GM12878 (cell line): ENCODE measurements around the gene C19orf18. TPM values are rescaled to one million over a fixed set of nuclear protein-coding genes. Genes with fewer than 3 reads are reported as not detected.

ENCODE experiments used
- ATAC-seq: fragments of 200-7000 bp; cut with Tn5 transposase; 3 replicates; pipeline ENCODE4 v1.9.1; 2020; ENCODE audit warnings: mild to moderate bottlenecking, moderate library complexity
- BruUV-seq: library from RNA; stranded (reverse); fragments of 400-500 nt; replicated peaks from 2 replicates; lab custom pipeline; 2021; lab: Mats Ljungman, UMichigan
- CTCF ChIA-PET: fragments of 300-600 bp; sonication (Branson Sonifier 250); formaldehyde crosslinking; extraction: SDS; loops from one replicate; lab custom pipeline; 2021; ENCODE audit warnings: inconsistent platforms; lab: Yijun Ruan, JAX
- POLR2A ChIA-PET: fragments of 350-600 bp; formaldehyde crosslinking; extraction: SDS; loops from one replicate; lab custom pipeline; 2021; ENCODE audit warnings: inconsistent platforms; lab: Charles Lee
- RAD21 ChIA-PET: fragments of 300-600 bp; sonication (Branson Sonifier 250); formaldehyde crosslinking; loops from one replicate; lab custom pipeline; 2023; ENCODE audit warnings: antibody characterized with exemption; ENCODE audit not compliant: unreplicated experiment; lab: Charles Lee
- SMC1A ChIA-PET: fragments of 300-600 bp; sonication (Branson Sonifier 250); formaldehyde crosslinking; loops from one replicate; lab custom pipeline; 2023; ENCODE audit not compliant: unreplicated experiment, uncharacterized antibody; lab: Charles Lee
- DNase-seq: peaks from one replicate; pipeline ENCODE4 v3.0.0-alpha.2; 2011; ENCODE audit warnings: low read depth, low spot score
- FAIRE-seq: peaks from 3 replicates; lab custom pipeline; 2011; peaks lifted over from hg19 to GRCh38; lab: Jason Lieb, UNC
- H2AFZ ChIP-seq: 2 replicates; pipeline ENCODE4 v1.6.0; 2011; ENCODE audit warnings: low read depth, low read length, control low read depth; ENCODE audit not compliant: control insufficient read depth
- H3K27ac ChIP-seq: 2 replicates; pipeline ENCODE4 v1.5.1; 2011; ENCODE audit warnings: control low read depth; ENCODE audit not compliant: control insufficient read depth, insufficient read depth
- H3K27me3 ChIP-seq, 2 experiments: replicated peaks in 1 of 2; 2 replicates each; pipeline versions ENCODE4 v1.6.0 to v1.6.1; 2011; ENCODE audit warnings: low read length in 1 of 2; ENCODE audit not compliant: control insufficient read depth in 2 of 2, insufficient read depth in 2 of 2
- H3K36me3 ChIP-seq, 2 experiments: 2 replicates each; pipeline ENCODE4 v1.5.1; 2011; ENCODE audit warnings: low read length in 1 of 2; ENCODE audit not compliant: control insufficient read depth in 2 of 2, insufficient read depth in 2 of 2
- H3K4me1 ChIP-seq: 2 replicates; pipeline ENCODE4 v1.6.1; 2011; ENCODE audit warnings: mild to moderate bottlenecking, low read length, moderate library complexity, mixed read lengths; ENCODE audit not compliant: control insufficient read depth, insufficient read depth
- H3K4me2 ChIP-seq: 2 replicates; pipeline ENCODE4 v1.6.0; 2011; ENCODE audit warnings: control low read depth; ENCODE audit not compliant: control insufficient read depth, insufficient read depth
- H3K4me3 ChIP-seq: fragments of 200-600 bp; sonication (generic); 2 replicates; pipeline ENCODE4 v1.5.1; 2016
- H3K79me2 ChIP-seq: 2 replicates; pipeline ENCODE4 v1.6.0; 2011; ENCODE audit warnings: low read length; ENCODE audit not compliant: control insufficient read depth, insufficient read depth
- H3K9ac ChIP-seq: 2 replicates; pipeline ENCODE4 v1.8.0; 2011; ENCODE audit warnings: low read length, control low read depth, mixed read lengths; ENCODE audit not compliant: control insufficient read depth, insufficient read depth
- H3K9me3 ChIP-seq: replicated peaks from 3 replicates; pipeline ENCODE4 v1.5.1; 2011; ENCODE audit warnings: mild to moderate bottlenecking, low read length; ENCODE audit not compliant: control insufficient read depth, insufficient read depth
- H4K20me1 ChIP-seq: 2 replicates; pipeline ENCODE4 v1.6.0; 2011; ENCODE audit not compliant: control insufficient read depth, insufficient read depth
- ESRRA ChIP-seq: IDR thresholded peaks from 2 replicates; pipeline ENCODE4 v1.6.1; 2012; ENCODE audit warnings: mild to moderate bottlenecking, low read length, improper control_type of control experiment
- WGBS: methylation state at CpG from one replicate; pipeline ENCODE4 v1.1.6; 2016; ENCODE audit warnings: low lambda C conversion rate; ENCODE audit not compliant: insufficient replicate concordance, insufficient coverage; ENCODE audit errors: missing lambda C conversion rate; 5-methylcytosine and 5-hydroxymethylcytosine counted together
- in situ Hi-C: fragments of 300-500 bp; cut with MboI; formaldehyde crosslinking; loops from 9 replicates; pipeline ENCODE4 v1.14.3; 2018; ENCODE audit warnings: mixed read lengths
- intact Hi-C: fragments of 100-400 bp; cut with micrococcal nuclease; formaldehyde crosslinking; loops from one replicate; pipeline ENCODE4 v1.14.2; 2022; ENCODE audit not compliant: unreplicated experiment
- polyA plus RNA-seq, 11 experiments: library from polyadenylated mRNA; depleted of rRNA in 4 of 11; unstranded in 6 of 11; stranded (reverse) in 5 of 11; fragments of >200 nt; fragmentation: Nextera tagmentation in 4 of 11; fragmentation: Illumina TruSeq in 1 of 11; extraction: Ambion mirVana in 4 of 11; extraction: Trizol in 1 of 11; gene quantifications; 1 replicate in 1 of 11; 2 replicates in 10 of 11; pipeline versions ENCODE4 v1.2.1 to v1.2.3, GENCODE V29; 2011 to 2016; ENCODE audit warnings: inconsistent platforms in 2 of 11, missing spikeins in 2 of 11, low read depth in 1 of 11
- total RNA-seq, 4 experiments: library from RNA; depleted of rRNA in 3 of 4; stranded (reverse); fragments of >200 nt in 3 of 4; fragmentation: Illumina TruSeq in 1 of 4; extraction: Trizol in 1 of 4; gene quantifications; 2 replicates each; pipeline versions ENCODE4 v1.2.1 to v1.2.3, GENCODE V29; 2013 to 2021
- TF ChIP-seq, protein P1 (sequence below): IDR thresholded peaks from 2 replicates; pipeline ENCODE4 v1.6.1; 2011; ENCODE audit warnings: mild to moderate bottlenecking, low read depth, low read length, moderate library complexity; ENCODE audit not compliant: insufficient replicate concordance

C19orf18 gene
- total and polyA plus RNA-seq, 10 of the 15 experiments (the other 5 are each of a cell fraction or from before 2014, with no cell fraction given), result 0.12 to 0.29 (median 0.21) TPM; not detected in 7

DNA sequence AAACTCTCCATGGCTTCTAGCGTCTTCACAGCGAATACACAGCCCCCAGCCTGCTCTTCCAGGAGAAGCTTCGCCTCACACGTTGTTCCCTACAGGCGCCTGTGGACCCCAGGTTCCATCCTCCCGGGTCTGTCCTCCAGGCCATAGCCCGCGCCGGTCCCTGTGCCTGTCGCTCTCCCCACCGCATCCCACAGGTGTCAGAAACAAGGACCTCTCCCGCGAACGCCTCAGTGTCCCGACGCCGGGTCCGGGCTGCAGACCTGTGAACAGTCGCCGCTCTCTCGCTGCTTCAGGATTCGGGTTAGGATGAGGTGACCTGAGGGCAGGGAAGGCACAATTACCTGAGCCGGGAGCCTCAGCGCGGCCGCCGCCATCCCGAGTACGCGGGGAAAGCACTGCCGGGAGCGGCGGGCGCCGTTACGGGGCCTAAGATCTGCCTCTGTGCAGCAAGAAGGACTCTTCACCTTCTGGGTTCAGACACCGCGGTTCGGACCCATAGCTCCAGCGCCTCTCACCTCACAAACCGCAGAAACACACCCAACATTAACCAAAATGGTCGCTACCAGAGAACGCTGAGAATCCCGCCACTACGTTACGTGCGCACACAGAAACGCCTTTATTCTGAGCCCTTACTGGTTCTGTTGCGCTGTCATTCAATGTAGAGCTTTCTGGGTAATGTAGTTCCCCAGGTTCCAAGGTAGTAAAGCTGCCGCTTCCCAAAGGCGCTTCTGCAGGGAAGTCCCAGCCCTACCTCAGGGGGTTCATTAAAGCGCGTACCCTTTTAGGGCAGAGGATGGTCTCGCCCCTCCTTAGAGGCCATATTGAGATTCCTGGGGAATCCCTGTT, 39.3 kb downstream of the C19orf18 start, which contains the start of gene ZNF418 (continued):
- TF ChIP-seq, protein P1, sequence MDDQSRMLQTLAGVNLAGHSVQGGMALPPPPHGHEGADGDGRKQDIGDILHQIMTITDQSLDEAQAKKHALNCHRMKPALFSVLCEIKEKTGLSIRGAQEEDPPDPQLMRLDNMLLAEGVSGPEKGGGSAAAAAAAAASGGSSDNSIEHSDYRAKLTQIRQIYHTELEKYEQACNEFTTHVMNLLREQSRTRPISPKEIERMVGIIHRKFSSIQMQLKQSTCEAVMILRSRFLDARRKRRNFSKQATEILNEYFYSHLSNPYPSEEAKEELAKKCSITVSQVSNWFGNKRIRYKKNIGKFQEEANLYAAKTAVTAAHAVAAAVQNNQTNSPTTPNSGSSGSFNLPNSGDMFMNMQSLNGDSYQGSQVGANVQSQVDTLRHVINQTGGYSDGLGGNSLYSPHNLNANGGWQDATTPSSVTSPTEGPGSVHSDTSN, result peak; percentile 96

DNA sequence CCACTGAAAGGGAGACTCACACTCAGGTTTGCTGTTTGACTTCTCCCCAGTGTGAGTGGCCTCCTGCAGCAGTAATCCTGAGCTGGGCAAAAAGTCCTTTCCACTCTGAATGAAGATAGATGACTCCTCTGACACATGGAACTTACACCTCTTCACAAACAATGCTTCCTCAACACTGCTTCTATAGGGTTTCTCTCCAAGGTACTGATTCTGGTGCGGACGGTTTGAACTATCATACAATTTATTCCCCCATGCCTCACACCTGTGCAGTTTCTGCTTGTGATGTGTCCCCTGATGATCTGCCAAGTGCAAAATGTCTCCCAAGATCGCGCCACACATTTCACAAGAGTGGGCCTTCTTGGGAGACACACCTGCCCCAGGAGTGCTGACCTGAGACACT, 46.7 kb downstream of the C19orf18 start:
- Histone ChIP-seq H2AFZ (no peak overlapping the region), H3K27ac (no peak overlapping the region), H3K79me2 (no peaks in the 10 kb centered on the region), H3K4me1 (no peaks in the 10 kb centered on the region), H3K4me2 (no peak overlapping the region), H3K27me3 (no peaks in the 10 kb centered on the region), H3K9me3 (peaks cover 29% of the 10 kb centered on the region), H3K4me3 (no peak overlapping the region), H3K9ac (no peak overlapping the region), H3K36me3 (no peaks in the 10 kb centered on the region), H4K20me1 (no peaks in the 10 kb centered on the region)
- in situ Hi-C loops (no loop called here), intact Hi-C loops (no loop called here)
- BruUV-seq, result no TSS peak
- DNase-seq (no peak), ATAC-seq (no peak), FAIRE-seq (no peak)
- RAD21 ChIA-PET, result no interaction called here
- 95% methylated on average over 4 of the region's 4 CpGs for WGBS
- SMC1A ChIA-PET, result no interaction called here
- TF ChIP-seq ESRRA, result no peak
- CTCF ChIA-PET, result no interaction called here
- POLR2A ChIA-PET, result no interaction called here
